ENCODE measurements around the gene COX6B2.
A peak's percentile ranks its signal among the peaks of the same experiment; 100 is the strongest.

COX6B2 gene

GRCh38 chr19:55305491-55305890, 49.0 kb downstream of the COX6B2 start:
- Histone ChIP-seq H3K27ac (no peak overlapping the region), H3K27me3 (replicated peaks) (no peaks in the 10 kb centered on the region), H3K4me3 (ENCODE audit: low read depth, low read length) (no peak overlapping the region), H3K36me3 (replicated peaks) (peaks cover 14% of the 10 kb centered on the region)
- DNase-seq, result no peak
- in situ Hi-C loops (cut with HindIII; ENCODE audit: low pct_ligation_motif_present, low sequenced_read_pairs), result no loop called here
- TF ChIP-seq CTCF (IDR thresholded peaks at IDR 0.05; ENCODE audit: low read depth, low read length, missing control alignments), result no peak

DNA sequence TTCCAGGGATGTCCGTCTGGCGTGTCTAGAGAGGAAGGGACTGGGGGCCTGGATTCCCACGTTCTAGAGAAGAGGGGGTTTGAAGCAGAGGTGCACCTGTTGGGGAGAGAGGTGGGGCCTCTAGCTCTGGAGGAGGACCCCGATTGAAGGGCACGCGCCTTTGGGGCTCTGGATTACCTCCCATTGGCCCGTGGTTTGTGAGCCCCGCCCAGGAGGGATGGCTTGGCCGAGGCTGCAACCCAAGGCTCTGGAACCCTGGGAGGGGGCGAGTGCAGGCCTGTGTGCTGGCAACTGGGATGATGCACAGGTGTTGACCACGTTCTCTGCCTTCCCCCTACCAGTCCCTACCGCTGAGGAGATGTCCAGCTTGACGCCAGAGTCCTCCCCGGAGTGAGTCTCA, 49.5 kb downstream of the COX6B2 start:
- Histone ChIP-seq H3K27me3 (replicated peaks) (no peaks in the 10 kb centered on the region), H3K36me3 (replicated peaks) (peaks cover 14% of the 10 kb centered on the region), H3K4me3 (ENCODE audit: low read depth, low read length) (no peak overlapping the region), H3K27ac (no peak overlapping the region)
- in situ Hi-C loops (cut with HindIII; ENCODE audit: low pct_ligation_motif_present, low sequenced_read_pairs), result no loop called here
- no peak for DNase-seq
- no peak for TF ChIP-seq CTCF (IDR thresholded peaks at IDR 0.05; ENCODE audit: low read depth, low read length, missing control alignments)

- in situ Hi-C loops (cut with HindIII; ENCODE audit: low pct_ligation_motif_present, low sequenced_read_pairs), result no loop called here
- no peak for DNase-seq
- Histone ChIP-seq H3K27ac (no peak overlapping the region), H3K36me3 (replicated peaks) (peaks cover 13% of the 10 kb centered on the region), H3K27me3 (replicated peaks) (no peaks in the 10 kb centered on the region), H3K4me3 (ENCODE audit: low read depth, low read length) (no peak overlapping the region)
- TF ChIP-seq CTCF (IDR thresholded peaks at IDR 0.05; ENCODE audit: low read depth, low read length, missing control alignments), result no peak
Observed at GRCh38 chr19:55304279-55304978, 50.1 kb downstream of the COX6B2 start.

- H3K27me3 ChIP-seq (replicated peaks), result no peaks in the 10 kb centered on the region
- in situ Hi-C loops (cut with HindIII; ENCODE audit: low pct_ligation_motif_present, low sequenced_read_pairs), result no loop called here
- TF ChIP-seq CTCF (IDR thresholded peaks at IDR 0.05; ENCODE audit: low read depth, low read length, missing control alignments), result no peak
- no peak overlapping the region for H3K27ac ChIP-seq
- DNase-seq, result no peak
- no peak overlapping the region for H3K4me3 ChIP-seq (ENCODE audit: low read depth, low read length)
- H3K36me3 ChIP-seq (replicated peaks), result peaks cover 6% of the 10 kb centered on the region
Observed at GRCh38 chr19:55303477-55303876, 51.0 kb downstream of the COX6B2 start.

DNA sequence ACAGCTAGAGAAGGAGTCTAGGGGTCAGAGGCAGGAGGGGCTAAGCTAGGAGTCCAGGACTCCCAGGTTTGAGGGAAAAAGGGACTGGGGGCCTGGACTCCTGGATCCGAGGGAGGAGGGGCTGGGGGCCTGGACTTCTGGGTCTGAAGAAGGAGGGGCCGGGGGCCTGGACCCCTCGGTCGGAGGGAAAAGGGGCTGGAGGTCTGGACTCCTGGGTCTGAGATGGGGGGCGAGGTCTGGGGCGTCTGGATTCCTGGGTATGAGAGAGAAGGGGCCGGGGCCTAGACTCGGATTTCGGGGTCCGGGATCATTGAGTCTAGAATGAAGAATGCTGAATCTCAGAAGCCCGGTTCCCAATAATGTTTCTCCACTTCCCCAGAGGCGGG, 52.2 kb downstream of the COX6B2 start:
- DNase-seq, result no peak
- Histone ChIP-seq H3K27ac (no peak overlapping the region), H3K36me3 (replicated peaks) (peaks cover 5% of the 10 kb centered on the region), H3K27me3 (replicated peaks) (no peaks in the 10 kb centered on the region), H3K4me3 (ENCODE audit: low read depth, low read length) (peak overlapping the region; percentile 51)
- TF ChIP-seq CTCF (IDR thresholded peaks at IDR 0.05; ENCODE audit: low read depth, low read length, missing control alignments), result no peak
- in situ Hi-C loops (cut with HindIII; ENCODE audit: low pct_ligation_motif_present, low sequenced_read_pairs), result no loop called here
